SH-SY5Y (cell line): ENCODE results near the gene OR6P1.

ENCODE experiments used
- GATA2 ChIP-seq: IDR thresholded peaks from 2 replicates; pipeline ENCODE4 v1.6.1; 2011; ENCODE audit warnings: mild to moderate bottlenecking, low read depth, low read length
- GATA3 ChIP-seq: IDR thresholded peaks from 2 replicates; pipeline ENCODE4 v1.6.1; 2011; ENCODE audit warnings: low read depth, mild to moderate bottlenecking, low read length, moderate library complexity

OR6P1 gene, protein sequence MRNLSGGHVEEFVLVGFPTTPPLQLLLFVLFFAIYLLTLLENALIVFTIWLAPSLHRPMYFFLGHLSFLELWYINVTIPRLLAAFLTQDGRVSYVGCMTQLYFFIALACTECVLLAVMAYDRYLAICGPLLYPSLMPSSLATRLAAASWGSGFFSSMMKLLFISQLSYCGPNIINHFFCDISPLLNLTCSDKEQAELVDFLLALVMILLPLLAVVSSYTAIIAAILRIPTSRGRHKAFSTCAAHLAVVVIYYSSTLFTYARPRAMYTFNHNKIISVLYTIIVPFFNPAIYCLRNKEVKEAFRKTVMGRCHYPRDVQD

DNA sequence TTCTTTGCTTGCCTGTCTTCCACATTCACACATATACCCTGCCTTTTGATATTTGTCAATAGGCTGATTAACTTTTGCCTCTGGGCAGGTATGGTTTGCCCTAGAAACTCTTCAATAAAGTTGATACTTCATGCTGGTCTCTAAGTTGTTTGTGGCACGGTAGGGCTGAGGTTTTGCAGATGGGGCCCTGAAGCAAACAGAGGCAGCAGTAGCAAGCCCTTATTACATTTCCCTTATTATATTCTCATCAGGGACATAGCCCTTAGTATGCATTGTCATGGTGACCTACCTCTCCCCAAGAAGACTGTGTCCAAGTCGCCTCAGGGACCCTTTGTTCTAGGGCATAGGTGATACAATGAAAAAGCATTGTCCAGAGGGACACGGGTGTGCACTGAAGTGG lies at the start of gene OR6P1:
Gene OR6P1, minus strand, starts transcription at position 101 of the 400 bp plus-strand sequence. CDS start 6,976 bp downstream, outside the sequence.
- no peak for TF ChIP-seq GATA2
- no peak for TF ChIP-seq GATA3

DNA sequence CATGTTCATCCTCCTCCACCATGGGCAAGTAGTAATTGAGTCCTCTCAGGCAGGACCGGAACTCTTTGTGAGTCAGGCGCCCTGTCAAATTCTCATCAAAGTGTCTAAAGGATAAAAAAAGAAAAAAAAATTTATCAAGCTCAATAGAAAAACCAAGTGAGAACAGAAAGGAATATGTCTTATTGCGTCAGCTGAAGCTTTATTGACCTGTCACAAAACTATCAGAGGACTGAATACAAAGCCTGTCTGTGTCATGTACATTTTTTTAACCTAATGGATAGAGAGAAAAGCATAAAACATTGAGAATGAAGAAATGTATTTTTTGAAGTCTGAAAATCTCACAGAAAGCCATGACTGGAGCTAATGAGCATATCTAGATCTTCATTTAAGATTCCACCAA lies 43.4 kb upstream of the OR6P1 start:
- TF ChIP-seq GATA3 (no peak), GATA2 (no peak)

DNA sequence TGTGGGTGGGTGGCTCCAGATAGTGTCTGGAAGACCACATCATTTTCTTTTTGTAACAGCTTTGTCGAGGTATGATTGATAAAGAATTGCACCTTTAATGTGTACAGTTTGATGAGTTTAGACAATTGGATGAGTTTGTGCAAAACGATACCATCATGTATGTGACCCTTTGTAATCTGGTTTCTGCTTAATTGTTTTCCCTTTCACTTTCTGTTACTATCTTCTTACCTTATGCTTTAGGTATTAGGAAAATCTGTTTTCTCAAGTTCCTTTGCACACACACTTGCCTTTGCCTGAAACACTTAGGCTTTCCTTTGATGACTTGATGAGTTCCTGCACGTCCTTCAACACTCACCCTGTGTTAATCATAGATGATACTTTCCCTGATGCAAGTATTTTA lies 41.5 kb upstream of the OR6P1 start:
- no peak for TF ChIP-seq GATA2
- TF ChIP-seq GATA3 = no peak

DNA sequence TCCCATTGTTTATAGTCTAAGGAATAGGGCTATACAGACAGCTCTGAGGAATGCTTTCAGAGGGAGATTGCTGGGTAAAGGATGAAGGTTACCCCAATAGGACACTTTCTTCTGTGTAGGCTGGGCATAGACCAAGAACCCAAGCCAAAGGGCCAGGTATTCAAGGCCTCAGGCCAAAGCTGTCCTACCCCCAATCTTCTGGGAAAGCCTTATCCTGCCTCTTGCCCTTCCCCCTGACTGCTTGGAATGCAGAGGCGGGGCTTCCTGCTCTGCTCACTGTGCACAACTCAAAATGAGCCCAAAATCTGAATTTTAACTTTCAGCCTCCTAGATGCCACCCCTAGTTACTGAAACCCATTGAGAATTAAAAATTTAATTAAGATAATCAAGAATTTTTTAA lies 36.9 kb upstream of the OR6P1 start:
- TF ChIP-seq GATA3 = no peak
- no peak for TF ChIP-seq GATA2

DNA sequence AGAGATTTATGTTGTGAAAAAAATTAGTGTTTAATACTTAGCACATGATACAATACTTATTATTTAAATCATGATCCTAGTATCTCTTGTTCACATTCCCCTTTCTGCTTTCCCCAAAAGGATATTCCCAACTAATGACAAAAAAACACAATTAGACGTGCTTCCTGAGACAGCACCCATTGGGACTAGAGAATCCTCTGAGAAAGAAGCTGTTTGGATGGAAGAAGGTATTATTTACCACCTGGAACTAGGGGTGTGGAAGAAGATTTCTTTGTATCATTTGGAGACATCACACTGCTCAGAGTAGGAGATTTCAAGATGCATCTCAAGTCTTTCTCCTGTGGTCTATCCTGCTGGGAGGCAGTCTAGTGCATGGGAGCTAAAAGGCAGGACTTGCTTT lies 34.6 kb upstream of the OR6P1 start, which contains the start of gene OR10Z1:
Gene OR10Z1, plus strand, starts transcription at position 301 of the 400 bp plus-strand sequence. CDS start 1,171 bp downstream, outside the sequence.
- no peak for TF ChIP-seq GATA2
- no peak for TF ChIP-seq GATA3

DNA sequence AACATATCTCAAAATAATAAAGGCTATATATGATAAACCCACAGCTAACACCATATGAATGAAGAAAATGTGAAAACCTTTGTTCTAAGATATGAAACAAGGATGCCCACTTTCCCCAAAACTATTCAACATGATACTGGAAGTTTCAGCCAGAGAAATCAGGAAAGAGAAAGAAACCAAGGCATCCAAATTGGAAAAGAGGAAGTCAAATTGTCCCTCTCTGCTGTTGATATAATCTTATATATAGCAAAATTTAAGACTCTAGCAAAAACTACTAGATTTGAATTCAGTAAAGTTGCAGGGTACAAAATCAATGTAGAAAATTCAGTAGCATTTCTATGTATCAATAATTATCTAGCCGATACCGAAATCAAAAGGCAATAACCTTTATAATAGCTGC lies 30.4 kb upstream of the OR6P1 start:
- TF ChIP-seq GATA3 (no peak), GATA2 (no peak)

DNA sequence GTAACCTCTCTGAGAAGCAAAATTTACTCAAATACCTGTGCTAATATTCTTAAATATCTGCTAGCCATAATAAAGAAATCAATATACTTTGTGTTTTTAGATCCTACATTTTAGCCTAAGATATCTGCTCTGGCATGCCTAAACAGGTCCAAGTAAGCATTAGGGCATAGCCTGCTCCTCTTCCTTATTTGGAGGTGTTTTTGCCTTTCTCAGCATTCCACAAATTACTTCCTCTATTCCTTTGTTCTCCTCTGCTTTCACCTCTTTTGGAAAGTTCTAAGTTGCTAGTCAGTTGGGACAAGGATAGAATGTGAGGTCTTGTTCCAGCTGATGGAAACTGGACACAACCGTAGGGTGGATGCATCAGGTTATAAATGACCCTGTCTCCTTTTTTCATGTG lies 16.6 kb upstream of the OR6P1 start:
- TF ChIP-seq GATA2 (no peak), GATA3 (no peak)

DNA sequence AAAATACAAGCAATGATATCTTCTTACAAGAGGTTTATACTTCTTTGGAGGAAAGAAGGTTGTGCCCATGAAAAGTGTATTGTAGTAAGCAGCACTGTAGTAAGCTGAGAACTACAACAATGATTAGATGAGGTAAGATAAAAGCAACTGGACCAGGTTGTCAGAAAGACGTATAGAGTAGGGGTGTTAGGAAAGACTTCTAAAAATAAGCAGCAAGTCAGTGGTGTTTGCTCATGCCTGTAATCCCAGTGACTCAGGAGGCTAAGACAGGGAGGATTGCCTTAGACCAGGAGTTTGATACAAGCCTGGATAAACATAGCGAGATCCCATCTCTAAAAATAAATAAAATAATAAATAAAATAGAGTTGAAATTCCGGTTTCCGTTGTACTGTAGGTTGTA lies 13.6 kb upstream of the OR6P1 start:
- no peak for TF ChIP-seq GATA2
- TF ChIP-seq GATA3 = no peak

DNA sequence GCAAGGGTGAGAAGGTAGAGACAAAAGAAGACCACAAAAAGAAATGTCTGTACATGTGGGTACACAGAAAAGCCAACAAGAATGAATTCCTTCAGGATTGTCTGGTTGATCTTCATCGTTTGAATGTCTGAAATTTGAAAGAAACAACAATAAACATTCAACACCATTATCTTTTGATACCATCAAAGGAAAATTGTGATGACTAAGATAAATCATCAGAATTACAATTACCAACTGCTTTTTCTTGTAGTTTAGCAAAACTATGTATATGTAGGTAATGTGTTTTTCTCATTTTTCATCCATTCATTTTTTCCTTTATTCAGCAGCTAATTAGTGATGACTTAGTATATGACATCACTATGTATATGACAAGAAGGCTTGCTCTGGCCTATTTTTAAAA lies 9.4 kb upstream of the OR6P1 start, which contains the start of gene OR10X1:
Gene OR10X1, minus strand, starts transcription at position 167 of the 400 bp plus-strand sequence. Its CDS starts 0 bp downstream, at position 167.
- TF ChIP-seq GATA2 (no peak), GATA3 (no peak)

DNA sequence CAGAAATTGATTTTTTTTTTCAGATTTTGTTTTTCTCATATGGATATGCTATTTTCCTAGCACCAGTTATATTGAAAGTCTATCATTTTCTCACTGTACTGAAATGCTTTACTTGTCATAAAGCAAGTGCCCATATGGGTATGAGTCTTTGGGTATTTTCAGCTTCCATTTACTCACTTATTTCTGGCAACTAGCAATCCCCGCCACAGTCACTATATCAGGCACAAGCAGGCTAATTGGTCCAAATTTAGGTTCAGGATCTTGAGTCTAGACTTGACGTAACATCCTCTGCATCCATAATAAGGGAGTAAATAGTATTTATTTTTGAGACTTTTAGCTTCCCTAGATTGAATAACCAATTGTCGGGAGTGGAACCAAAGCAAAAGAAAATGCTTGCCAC lies 7.2 kb upstream of the OR6P1 start:
- TF ChIP-seq GATA3 (no peak), GATA2 (no peak)

DNA sequence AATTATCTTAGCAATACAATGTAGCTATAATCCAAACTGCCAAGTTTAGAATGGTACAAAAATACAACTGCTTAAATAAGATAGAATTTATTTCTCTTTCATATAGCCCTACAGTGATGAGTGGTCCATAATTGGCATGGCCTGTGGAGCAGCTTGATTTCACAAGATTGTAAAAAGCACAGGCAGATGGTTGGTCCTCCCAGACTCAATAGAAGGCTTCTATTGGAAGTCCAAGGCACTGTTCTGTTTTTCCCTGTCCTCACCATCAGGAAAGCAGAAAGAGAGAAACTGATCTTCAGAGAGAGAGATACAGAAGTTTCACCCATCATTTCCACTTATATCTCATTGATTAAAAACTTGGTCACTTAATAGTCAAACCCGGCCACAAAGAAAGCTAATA lies 1.8 kb upstream of the OR6P1 start:
- no peak for TF ChIP-seq GATA2
- TF ChIP-seq GATA3 = no peak

DNA sequence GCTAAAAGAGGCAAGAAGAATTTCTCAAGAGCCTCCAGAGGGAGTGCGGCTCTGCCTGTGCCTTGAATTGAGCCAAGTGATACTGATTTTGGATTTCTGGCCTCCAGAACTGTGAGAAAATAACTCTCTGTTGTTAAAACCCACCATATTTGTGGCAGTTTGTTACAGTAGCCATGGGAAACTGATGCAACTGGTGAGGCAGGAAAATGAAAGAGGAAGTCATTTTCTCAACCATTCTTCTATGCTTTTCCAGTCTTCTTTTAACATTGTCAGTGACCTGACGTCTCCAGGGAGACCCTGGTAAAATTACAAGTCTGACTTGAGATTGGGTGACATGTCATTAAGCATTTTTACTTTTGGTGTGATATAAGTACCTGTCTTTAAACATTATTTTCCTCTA lies 5.8 kb downstream of the OR6P1 start:
- TF ChIP-seq GATA2 = no peak

DNA sequence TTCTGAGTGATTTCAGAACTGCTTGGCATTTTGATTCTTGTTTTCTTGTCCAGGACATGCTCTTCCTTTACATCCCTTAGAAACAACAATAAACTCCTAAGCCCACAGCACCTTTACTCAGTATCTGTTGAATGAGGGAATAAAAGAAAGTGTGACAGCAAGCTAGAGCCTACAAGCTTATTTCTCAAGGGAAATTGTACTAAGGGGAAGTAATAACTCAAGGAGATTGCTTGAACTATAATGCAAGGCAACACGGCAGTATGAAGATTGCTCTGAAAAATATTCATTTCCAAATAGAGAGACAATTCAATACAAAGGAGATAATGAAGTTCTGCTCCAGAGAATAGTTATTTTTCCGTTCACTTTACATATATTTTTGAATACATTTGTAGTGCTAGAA lies 6.5 kb downstream of the OR6P1 start:
- TF ChIP-seq GATA3 (no peak), GATA2 (no peak)

DNA sequence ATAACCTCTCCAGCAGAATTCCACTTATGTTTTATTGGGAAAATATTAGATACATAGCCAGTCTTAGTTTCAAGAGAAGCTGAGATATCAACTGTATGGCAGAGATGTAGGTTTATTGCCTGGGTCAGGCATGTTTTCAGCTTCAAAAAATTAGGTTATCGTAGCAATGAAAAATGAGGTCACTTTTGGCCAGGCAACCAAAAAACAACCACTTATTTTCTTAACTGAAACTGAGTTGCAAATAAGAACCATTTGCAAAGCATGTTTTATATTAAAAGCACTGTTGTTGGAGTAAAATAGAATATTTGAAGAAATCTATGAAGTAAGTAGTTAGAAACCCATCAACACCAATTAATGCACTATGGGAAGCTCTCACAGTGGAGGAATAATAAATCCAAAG lies 10.7 kb downstream of the OR6P1 start:
- no peak for TF ChIP-seq GATA3
- TF ChIP-seq GATA2 = no peak

DNA sequence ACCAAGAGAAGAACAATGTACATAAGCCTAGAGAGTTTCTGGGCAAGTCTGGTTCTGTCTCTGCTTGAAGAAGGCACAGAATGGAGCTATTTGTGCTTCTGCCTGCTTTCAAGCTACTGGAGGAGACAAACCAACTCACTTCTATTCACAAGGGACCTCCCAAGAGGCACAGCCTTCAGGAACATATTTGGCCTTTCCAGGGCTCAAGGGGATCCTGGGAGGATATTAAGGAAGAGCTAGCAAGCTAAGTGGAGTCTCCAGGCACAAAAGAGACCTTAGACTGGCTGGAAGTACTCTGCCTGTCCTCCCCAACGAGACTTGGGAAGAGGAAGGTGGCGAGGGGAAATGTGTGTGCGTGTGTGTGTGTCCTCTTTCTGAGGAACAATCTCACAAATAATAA lies 16.0 kb downstream of the OR6P1 start, which contains the start of gene OR6Y1:
Gene OR6Y1, minus strand, starts transcription at position 54 of the 400 bp plus-strand sequence. CDS start 6,300 bp downstream, outside the sequence.
- TF ChIP-seq GATA2 = no peak
- TF ChIP-seq GATA3 = no peak
